ENCODE data around the gene LAPTM5.

The LAPTM5 gene

GRCh38 chr1:30727824-30728223 lies 29.8 kb downstream of the LAPTM5 start:
- no peak for DNase-seq

- no peak for DNase-seq
These were observed 30.5 kb downstream of the LAPTM5 start for GRCh38 chr1:30726773-30727684.

GRCh38 chr1:30726236-30726635 lies 31.3 kb downstream of the LAPTM5 start:
- no peak for DNase-seq

GRCh38 chr1:30725450-30726095 lies 32.0 kb downstream of the LAPTM5 start:
- DNase-seq, result no peak

- no peak for DNase-seq
These were observed 32.7 kb downstream of the LAPTM5 start for GRCh38 chr1:30724655-30725421.

GRCh38 chr1:30724175-30724574 lies 33.4 kb downstream of the LAPTM5 start:
- no peak for DNase-seq

- DNase-seq, result no peak
These were observed 34.2 kb downstream of the LAPTM5 start, which contains the start of gene MATN1 for GRCh38 chr1:30723331-30723755. MATN1 (minus strand) TSS chr1:30723585; CDS start chr1:30723551, 34 bp downstream.

GRCh38 chr1:30721812-30722537 lies 35.6 kb downstream of the LAPTM5 start:
- no peak for DNase-seq

GRCh38 chr1:30721341-30721793 lies 36.2 kb downstream of the LAPTM5 start:
- DNase-seq, result no peak

GRCh38 chr1:30720271-30721223 lies 37.0 kb downstream of the LAPTM5 start:
- DNase-seq, result no peak

GRCh38 chr1:30719406-30720270 lies 37.9 kb downstream of the LAPTM5 start:
- no peak for DNase-seq

GRCh38 chr1:30718636-30719405 lies 38.8 kb downstream of the LAPTM5 start:
- DNase-seq, result peak; percentile 53

GRCh38 chr1:30718091-30718635 lies 39.4 kb downstream of the LAPTM5 start:
- peak; percentile 93 for DNase-seq

- DNase-seq, result peak; percentile 22
These were observed 40.9 kb downstream of the LAPTM5 start for GRCh38 chr1:30716646-30717045.

GRCh38 chr1:30715886-30716285 lies 41.7 kb downstream of the LAPTM5 start:
- no peak for DNase-seq

GRCh38 chr1:30715216-30715615 lies 42.4 kb downstream of the LAPTM5 start:
- no peak for DNase-seq

GRCh38 chr1:30714536-30715090 lies 43.0 kb downstream of the LAPTM5 start:
- DNase-seq, result no peak

GRCh38 chr1:30714025-30714424 lies 43.5 kb downstream of the LAPTM5 start:
- DNase-seq, result no peak

- no peak for DNase-seq
These were observed 44.3 kb downstream of the LAPTM5 start for GRCh38 chr1:30713311-30713710.
